ENCODE data around the gene HES5. TPM values are rescaled to one million over a fixed set of nuclear protein-coding genes. Genes with fewer than 3 reads are reported as not detected.

HES5 gene
- total and polyA plus RNA-seq, 2 experiments from 2014 or later, result 0.16 to 0.21 TPM

- Histone ChIP-seq H2AFZ (no peak overlapping the region), H3K9me2 (ENCODE audit: insufficient read depth) (no peaks in the 10 kb centered on the region), H4K20me1 (replicated peaks; ENCODE audit: insufficient read depth) (peaks cover 15% of the 10 kb centered on the region), H3K4me3 (no peak overlapping the region), H3K4me2 (no peak overlapping the region), H3K27me3 (ENCODE audit: insufficient read depth) (no peaks in the 10 kb centered on the region), H3K79me2 (replicated peaks; ENCODE audit: insufficient read depth) (peaks cover 21% of the 10 kb centered on the region), H3K27ac (ENCODE audit: low read depth) (no peak overlapping the region), H3K4me1 (ENCODE audit: insufficient read depth) (no peaks in the 10 kb centered on the region), H3F3A (replicated peaks; ENCODE audit: low read depth) (no peaks in the 10 kb centered on the region), H3K36me3 (ENCODE audit: insufficient read depth) (peaks cover 5% of the 10 kb centered on the region; the same call in 1 of the 2 replicates)
- no peak for DNase-seq (ENCODE audit: low spot score)
- no peak for TF ChIP-seq EZH2 (IDR thresholded peaks at IDR 0.05; ENCODE audit: low read depth, unreplicated experiment)
- TF ChIP-seq REST (IDR thresholded peaks at IDR 0.05; ENCODE audit: unreplicated experiment), result no peak
- no peak for TF ChIP-seq NANOG (IDR thresholded peaks at IDR 0.05; ENCODE audit: borderline replicate concordance)
- no peak for TF ChIP-seq JUNB (IDR thresholded peaks at IDR 0.05; ENCODE audit: unreplicated experiment)
- no peak for TF ChIP-seq POLR2AphosphoS5 (IDR thresholded peaks at IDR 0.05; ENCODE audit: low read depth)
- no peak for TF ChIP-seq ETS1 (IDR thresholded peaks at IDR 0.05)
- TF ChIP-seq ZNF114 (CRISPR knock-in tag; IDR thresholded peaks at IDR 0.05), result no peak
- no peak for TF ChIP-seq STAT1 (IDR thresholded peaks at IDR 0.05; ENCODE audit: unreplicated experiment)
- no peak for TF ChIP-seq CREB1 (CRISPR knock-in tag; IDR thresholded peaks at IDR 0.05; ENCODE audit: low read depth)
- no peak for TF ChIP-seq ZNF331 (CRISPR knock-in tag; IDR thresholded peaks at IDR 0.05; ENCODE audit: low read depth)
- no peak for TF ChIP-seq CTCF (conservative IDR thresholded peaks at IDR 0.05; ENCODE audit: low read depth in 2 of 2)
- TF ChIP-seq ZNF462 (CRISPR knock-in tag; IDR thresholded peaks at IDR 0.05), result no peak
- peaks cover 4% of the 10 kb centered on the region; the same call in 2 of the 3 replicates for H3K4me1 Mint-ChIP-seq
- no peak overlapping the region for H3K4me3 Mint-ChIP-seq
- peaks cover 36% of the 10 kb centered on the region for H3K36me3 Mint-ChIP-seq (ENCODE audit: low read depth)
- no peaks in the 10 kb centered on the region for H3K9me3 Mint-ChIP-seq
- ATAC-seq, result no peak
- H3K27ac Mint-ChIP-seq, result no peak overlapping the region
- peaks cover 1% of the 10 kb centered on the region for H3K27me3 Mint-ChIP-seq (ENCODE audit: insufficient read depth, low read depth, poor library complexity)
Observed at GRCh38 chr1:2518528-2518927, 11.5 kb downstream of the HES5 start.
